H1 (cell line): ENCODE data around the gene PKM. TPM values are rescaled to one million over a fixed set of nuclear protein-coding genes. Genes with fewer than 3 reads are reported as not detected.

Experiments used
- CTCF ChIA-PET: fragments of 300-600 bp; sonication (Branson Sonifier 250); formaldehyde crosslinking; loops from one replicate; lab custom pipeline; 2021; ENCODE audit not compliant: partially characterized antibody; lab: Charles Lee
- POLR2A ChIA-PET: fragments of 300-600 bp; sonication (Branson Sonifier 250); formaldehyde crosslinking; loops from one replicate; lab custom pipeline; 2021; ENCODE audit warnings: inconsistent platforms; ENCODE audit not compliant: partially characterized antibody; lab: Charles Lee
- DNase-seq, 2 experiments: peaks; one replicate each; pipeline versions ENCODE4 v3.0.0 to v3.0.0-alpha.2; 2010 to 2022; ENCODE audit warnings: low spot score in 2 of 2, low read depth in 1 of 2, mixed read lengths in 1 of 2
- FAIRE-seq: peaks from 2 replicates; lab custom pipeline; 2011; peaks lifted over from hg19 to GRCh38; lab: Jason Lieb, UNC
- H2AFZ ChIP-seq: 2 replicates; pipeline ENCODE4 v1.8.1; 2012; ENCODE audit warnings: low read length, inconsistent platforms
- H2AK5ac ChIP-seq: 2 replicates; pipeline ENCODE4 v1.6.1; 2013; ENCODE audit warnings: low read depth, low read length
- H2BK120ac ChIP-seq: replicated peaks from 2 replicates; pipeline ENCODE3; 2013; ENCODE audit warnings: low read depth, low read length, inconsistent platforms
- H2BK12ac ChIP-seq: 2 replicates; pipeline ENCODE4 v1.6.1; 2013; ENCODE audit warnings: low read depth, low read length
- H2BK15ac ChIP-seq: 2 replicates; pipeline ENCODE4 v1.6.1; 2013; ENCODE audit warnings: low read length
- H2BK20ac ChIP-seq: 2 replicates; pipeline ENCODE4 v1.6.1; 2013; ENCODE audit warnings: low read length
- H2BK5ac ChIP-seq: 2 replicates; pipeline ENCODE4 v1.6.1; 2013; ENCODE audit warnings: low read depth, low read length
- H3K14ac ChIP-seq: 2 replicates; pipeline ENCODE4 v1.6.1; 2013; ENCODE audit warnings: inconsistent platforms; ENCODE audit not compliant: insufficient read length
- H3K18ac ChIP-seq: 2 replicates; pipeline ENCODE4 v1.6.1; 2013; ENCODE audit warnings: low read length; ENCODE audit errors: extremely low read depth
- H3K23ac ChIP-seq: 2 replicates; pipeline ENCODE4 v1.6.1; 2013; ENCODE audit warnings: inconsistent platforms; ENCODE audit not compliant: insufficient read length
- H3K23me2 ChIP-seq: 2 replicates; pipeline ENCODE4 v1.6.1; 2013; ENCODE audit warnings: low read depth, low read length
- H3K27ac ChIP-seq: 2 replicates; pipeline ENCODE4 v1.6.1; 2011; ENCODE audit warnings: low read depth, low read length, inconsistent platforms
- H3K27me3 ChIP-seq, 4 experiments: replicated peaks in 1 of 4; 1 replicate in 1 of 4; 2 replicates in 3 of 4; pipeline versions ENCODE4 v1.6.1 to v1.8.1; 2011 to 2013; ENCODE audit warnings: low read length in 3 of 4, mild to moderate bottlenecking in 3 of 4, inconsistent platforms in 2 of 4, mixed read lengths in 2 of 4, moderate library complexity in 1 of 4; ENCODE audit not compliant: control insufficient read depth in 3 of 4, insufficient read depth in 3 of 4; ENCODE audit errors: extremely low read depth in 1 of 4
- H3K36me3 ChIP-seq, 4 experiments: 2 replicates each; pipeline versions ENCODE4 v1.6.1 to v1.8.1; 2011 to 2013; ENCODE audit warnings: mild to moderate bottlenecking in 4 of 4, low read length in 3 of 4, moderate library complexity in 2 of 4, control low read depth in 1 of 4, inconsistent platforms in 1 of 4; ENCODE audit not compliant: insufficient read depth in 4 of 4, control insufficient read depth in 2 of 4
- H3K4ac ChIP-seq: replicated peaks from 2 replicates; pipeline ENCODE3; 2013; ENCODE audit warnings: low read length, low read depth, mixed read lengths, inconsistent platforms; ENCODE audit not compliant: insufficient read length
- H3K4me1 ChIP-seq, 4 experiments: replicated peaks in 1 of 4; 1 replicate in 1 of 4; 2 replicates in 3 of 4; pipeline versions ENCODE4 v1.6.1 to v1.8.1; 2011 to 2013; ENCODE audit warnings: low read length in 3 of 4, inconsistent platforms in 2 of 4, mixed read lengths in 1 of 4; ENCODE audit not compliant: insufficient read depth in 4 of 4, control insufficient read depth in 3 of 4
- H3K4me2 ChIP-seq, 2 experiments: 2 replicates each; pipeline versions ENCODE4 v1.6.1 to v1.8.1; 2011 to 2013; ENCODE audit warnings: low read depth in 2 of 2, low read length in 2 of 2, control low read depth in 1 of 2, inconsistent platforms in 1 of 2, mild to moderate bottlenecking in 1 of 2; ENCODE audit not compliant: insufficient read depth in 1 of 2
- H3K4me3 ChIP-seq, 4 experiments: fragments of 200-600, 300-600 bp in 1 of 4; sonication (generic), shearing (Covaris generic), sonication (Bioruptor Twin) in 1 of 4; 2 replicates each; pipeline versions ENCODE4 v1.5.1 to v1.8.1; 2011 to 2016; ENCODE audit warnings: low read length in 4 of 4, low read depth in 3 of 4, control low read depth in 2 of 4, inconsistent platforms in 2 of 4, mild to moderate bottlenecking in 2 of 4, mixed read lengths in 1 of 4, moderate library complexity in 1 of 4; ENCODE audit not compliant: insufficient read depth in 2 of 4; ENCODE audit errors: extremely low read depth in 1 of 4
- H3K56ac ChIP-seq: replicated peaks from 2 replicates; pipeline ENCODE3; 2013; ENCODE audit warnings: low read depth, mild to moderate bottlenecking, mixed read lengths, low read length, inconsistent platforms; ENCODE audit not compliant: insufficient read length
- H3K79me1 ChIP-seq: 2 replicates; pipeline ENCODE4 v1.6.1; 2013; ENCODE audit warnings: low read depth, low read length, control low read depth
- H3K79me2 ChIP-seq, 2 experiments: 2 replicates each; pipeline versions ENCODE4 v1.6.1 to v1.8.1; 2012 to 2013; ENCODE audit warnings: low read length in 2 of 2, mild to moderate bottlenecking in 2 of 2, inconsistent platforms in 1 of 2; ENCODE audit not compliant: insufficient read depth in 2 of 2, control insufficient read depth in 1 of 2
- H3K9ac ChIP-seq, 4 experiments: replicated peaks in 1 of 4; 1 replicate in 1 of 4; 2 replicates in 3 of 4; pipeline versions ENCODE4 v1.6.1 to v1.8.1; 2011 to 2013; ENCODE audit warnings: low read depth in 3 of 4, low read length in 3 of 4, control low read depth in 2 of 4, mild to moderate bottlenecking in 2 of 4, moderate library complexity in 2 of 4, inconsistent platforms in 1 of 4; ENCODE audit errors: extremely low read depth in 1 of 4
- H3K9me3 ChIP-seq, 2 experiments: 2 replicates each; pipeline versions ENCODE4 v1.6.1 to v1.8.1; 2012 to 2013; ENCODE audit warnings: mild to moderate bottlenecking in 2 of 2, moderate library complexity in 2 of 2, control low read depth in 1 of 2, inconsistent platforms in 1 of 2, low read depth in 1 of 2, low read length in 1 of 2, mixed read lengths in 1 of 2; ENCODE audit not compliant: insufficient read depth in 2 of 2
- H4K20me1 ChIP-seq, 2 experiments: replicated peaks in 1 of 2; 2 replicates each; pipeline versions ENCODE3 to v1.8.1; 2011 to 2013; ENCODE audit warnings: inconsistent platforms in 2 of 2, low read length in 2 of 2, mild to moderate bottlenecking in 1 of 2; ENCODE audit not compliant: insufficient read depth in 2 of 2, control insufficient read depth in 1 of 2
- H4K5ac ChIP-seq: 2 replicates; pipeline ENCODE4 v1.6.1; 2013; ENCODE audit warnings: low read length, low read depth, mixed read lengths, inconsistent platforms; ENCODE audit not compliant: insufficient read length
- H4K8ac ChIP-seq: 2 replicates; pipeline ENCODE4 v1.8.0; 2013; ENCODE audit warnings: mild to moderate bottlenecking, moderate library complexity, low read length, inconsistent platforms; ENCODE audit not compliant: insufficient read depth; ENCODE audit errors: extremely low read depth
- H4K91ac ChIP-seq: replicated peaks from 2 replicates; pipeline ENCODE3; 2013; ENCODE audit warnings: low read length, mixed read lengths, inconsistent platforms; ENCODE audit not compliant: insufficient read length
- CTBP2 ChIP-seq: IDR thresholded peaks from 2 replicates; pipeline ENCODE4 v1.7.0; 2011; ENCODE audit warnings: borderline replicate concordance, mild to moderate bottlenecking, moderate library complexity, mixed read lengths, low read length; ENCODE audit not compliant: insufficient read depth, insufficient read length
- KDM4A ChIP-seq: IDR thresholded peaks from one replicate; pipeline ENCODE4 v1.7.1; 2012; ENCODE audit warnings: low read depth, mild to moderate bottlenecking, moderate library complexity, low read length, inconsistent platforms; ENCODE audit not compliant: severe bottlenecking
- POLR2AphosphoS5 ChIP-seq: IDR thresholded peaks from 2 replicates; pipeline ENCODE4 v1.6.1; 2011; ENCODE audit warnings: low read depth, low read length
- RXRA ChIP-seq: IDR thresholded peaks from 2 replicates; pipeline ENCODE4 v1.6.1; 2011; ENCODE audit warnings: low read depth, mild to moderate bottlenecking, low read length, moderate library complexity; ENCODE audit not compliant: insufficient read depth
- SIN3A ChIP-seq, 2 experiments: IDR thresholded peaks in 1 of 2; conservative IDR thresholded peaks in 1 of 2; 2 replicates each; pipeline ENCODE4 v1.6.1; 2011 to 2012; ENCODE audit warnings: low read length in 2 of 2, improper control_type of control experiment in 1 of 2, low read depth in 1 of 2, mild to moderate bottlenecking in 1 of 2
- SIRT6 ChIP-seq: IDR thresholded peaks from one replicate; pipeline ENCODE4 v1.7.1; 2012; ENCODE audit warnings: low read length, inconsistent platforms
- WGBS, 2 experiments: shearing (Covaris generic) in 1 of 2; methylation state at CpG; one replicate each; pipeline versions ENCODE4 v1.1.6 to v1.1.7; 2013 to 2015; ENCODE audit warnings: low lambda C conversion rate in 2 of 2, mixed read lengths in 2 of 2, inconsistent platforms in 1 of 2, low coverage in 1 of 2, missing lambda C conversion rate in 1 of 2; ENCODE audit not compliant: insufficient replicate concordance in 2 of 2, insufficient coverage in 1 of 2, insufficient read length in 1 of 2; ENCODE audit errors: extremely low coverage in 1 of 2, missing lambda C conversion rate in 1 of 2; 5-methylcytosine and 5-hydroxymethylcytosine counted together
- polyA plus RNA-seq, 7 experiments: library from polyadenylated mRNA; depleted of rRNA in 3 of 7; stranded (reverse) in 5 of 7; unstranded in 2 of 7; fragments of >200 nt in 5 of 7; fragments of 200-250 nt in 2 of 7; gene quantifications; 1 replicate in 5 of 7; 2 replicates in 1 of 7; 4 replicates in 1 of 7; pipeline versions ENCODE4 v1.2.1 to v1.2.3, GENCODE V29; 2011 to 2013; ENCODE audit warnings: missing spikeins in 2 of 7, mixed read lengths in 2 of 7
- total RNA-seq: library from RNA; stranded (reverse); fragmentation: NEBNext Ultra II Directional; extraction: Animal tissue kit (Norgen Biotek cat#: 25700); gene quantifications from 2 replicates; pipeline ENCODE4 v1.2.1, GENCODE V29; 2021

Gene PKM
- total and polyA plus RNA-seq, 2 of the 8 experiments (the other 6 are each of a cell fraction or from before 2014, with no cell fraction given): 780 to 856 TPM

DNA sequence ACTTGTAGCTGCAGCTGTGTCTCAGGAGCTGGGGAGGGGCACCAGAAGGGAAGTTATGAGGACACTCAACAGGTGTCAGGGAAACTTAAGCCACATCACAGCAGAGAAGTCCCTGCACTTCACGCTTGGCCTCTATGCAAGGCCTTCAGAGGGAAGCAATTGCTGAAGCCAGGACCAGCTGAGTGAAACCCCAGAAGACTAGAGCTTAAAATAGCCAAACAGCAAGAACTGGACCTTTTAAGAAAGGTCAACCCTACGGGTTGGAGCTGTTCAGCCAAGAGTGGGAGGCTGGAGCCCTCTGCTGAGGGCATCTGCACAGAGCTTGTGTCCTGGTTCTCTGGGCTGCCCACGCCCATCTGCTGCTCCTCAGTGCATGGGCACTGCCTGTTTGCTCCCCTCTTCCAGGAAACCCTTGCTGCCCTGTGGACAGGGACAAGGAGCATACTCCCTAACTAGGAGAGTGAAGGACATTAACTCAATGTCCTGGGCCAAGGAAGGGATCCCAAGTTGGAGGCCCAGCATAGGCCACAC lies 29.5 kb downstream of the PKM start:
- no peak for FAIRE-seq
- Histone ChIP-seq H2BK20ac (no peak overlapping the region), H3K4me1 (peaks cover 0 to 7% (median 4%) of the 10 kb centered on the region in 4 experiments; a peak in 5 of 7 replicates), H2BK5ac (peak overlapping the region; percentile 32; the same call in 1 of the 2 replicates), H4K8ac (no peak overlapping the region), H4K91ac (no peak overlapping the region), H3K79me1 (0 out of 2 replicates have a peak, but pooled peaks cover 5% of the 10 kb centered on the region), H3K4me3 (no peak overlapping the region), H3K18ac (no peak overlapping the region), H3K56ac (no peak overlapping the region), H3K9ac (no peak overlapping the region), H2BK120ac (no peak overlapping the region), H3K23ac (no peak overlapping the region), H2AFZ (no peak overlapping the region), H2BK12ac (no peak overlapping the region), H3K23me2 (peaks cover 9% of the 10 kb centered on the region), H4K20me1 (peaks cover 24 to 31% of the 10 kb centered on the region in 2 experiments), H3K79me2 (no peaks in the 10 kb centered on the region; a peak in 1 of 4 replicates), H3K36me3 (peaks cover 48 to 76% (median 71%) of the 10 kb centered on the region in 4 experiments), H3K27me3 (peaks cover 5 to 14% (median 11%) of the 10 kb centered on the region in 4 experiments; a peak in 6 of 7 replicates), H3K9me3 (no peaks in the 10 kb centered on the region), H3K4ac (no peak overlapping the region), H2BK15ac (no peak overlapping the region), H2AK5ac (no peak overlapping the region), H4K5ac (no peak overlapping the region), H3K14ac (no peak overlapping the region), H3K27ac (no peak overlapping the region), H3K4me2 (no peak overlapping the region)
- POLR2A ChIA-PET: interaction anchor here (1.0 to 1.8 kb wide), 2 partner anchors 16 to 21 kb away, joined by 3 to 4 read pairs; no protein-coding TSS in a partner anchor
- CTCF ChIA-PET: interaction anchor here (0.8 to 4.3 kb wide), 8 partner anchors 10 to 162 kb away, joined by 3 to 32 read pairs (median 10); partner anchors contain the start of gene PKM
- DNase-seq: no peak
- 90% methylated on average over 3 of the region's 3 CpGs; no CpG with 5 or more reads in 1 of the 2 experiments for WGBS, 2 experiments
- TF ChIP-seq SIRT6: no peak
- TF ChIP-seq SIN3A (conservative IDR thresholded peaks at IDR 0.05 in 1 of 2, IDR thresholded peaks at IDR 0.05 in 1 of 2; ENCODE audit: low read depth in 1 of 2, low read length in 2 of 2): no peak
- no peak for TF ChIP-seq KDM4A
- no peak for TF ChIP-seq CTBP2
- TF ChIP-seq POLR2AphosphoS5: no peak
- no peak for TF ChIP-seq RXRA
